Stimulated activated naive CD8-positive, alpha-beta T cell treated with anti-CD3 and anti-CD28 coated beads, Interleukin-15, Interleukin-2, amounts not matched to agents 100 U/mL and 50 U/mL, for 24 hours (primary cell): ENCODE data around the gene ITGAE.
"Not testable (repeated sequence)": the region's sequence is repeated elsewhere in the genome, so short reads cannot be mapped to it uniquely, and the experiment has no call there.

Experiments
- ATAC-seq: fragments of 150-1000 bp; cut with Tn5 transposase; one replicate; pipeline ENCODE4 v1.10.0; 2021
- DNase-seq: peaks from one replicate; pipeline ENCODE4 v3.0.0; 2021

The ITGAE gene

GRCh38 chr17:3729881-3730280 lies 71.1 kb downstream of the ITGAE start:
- no peak for ATAC-seq
- DNase-seq = no peak

- not testable (repeated sequence) for DNase-seq, ATAC-seq
Measured at GRCh38 chr17:3728099-3728498, 72.9 kb downstream of the ITGAE start.

GRCh38 chr17:3727041-3727440 lies 73.9 kb downstream of the ITGAE start:
- ATAC-seq = no peak
- DNase-seq = no peak

GRCh38 chr17:3724378-3725077 lies 76.5 kb downstream of the ITGAE start:
- ATAC-seq = no peak

DNA sequence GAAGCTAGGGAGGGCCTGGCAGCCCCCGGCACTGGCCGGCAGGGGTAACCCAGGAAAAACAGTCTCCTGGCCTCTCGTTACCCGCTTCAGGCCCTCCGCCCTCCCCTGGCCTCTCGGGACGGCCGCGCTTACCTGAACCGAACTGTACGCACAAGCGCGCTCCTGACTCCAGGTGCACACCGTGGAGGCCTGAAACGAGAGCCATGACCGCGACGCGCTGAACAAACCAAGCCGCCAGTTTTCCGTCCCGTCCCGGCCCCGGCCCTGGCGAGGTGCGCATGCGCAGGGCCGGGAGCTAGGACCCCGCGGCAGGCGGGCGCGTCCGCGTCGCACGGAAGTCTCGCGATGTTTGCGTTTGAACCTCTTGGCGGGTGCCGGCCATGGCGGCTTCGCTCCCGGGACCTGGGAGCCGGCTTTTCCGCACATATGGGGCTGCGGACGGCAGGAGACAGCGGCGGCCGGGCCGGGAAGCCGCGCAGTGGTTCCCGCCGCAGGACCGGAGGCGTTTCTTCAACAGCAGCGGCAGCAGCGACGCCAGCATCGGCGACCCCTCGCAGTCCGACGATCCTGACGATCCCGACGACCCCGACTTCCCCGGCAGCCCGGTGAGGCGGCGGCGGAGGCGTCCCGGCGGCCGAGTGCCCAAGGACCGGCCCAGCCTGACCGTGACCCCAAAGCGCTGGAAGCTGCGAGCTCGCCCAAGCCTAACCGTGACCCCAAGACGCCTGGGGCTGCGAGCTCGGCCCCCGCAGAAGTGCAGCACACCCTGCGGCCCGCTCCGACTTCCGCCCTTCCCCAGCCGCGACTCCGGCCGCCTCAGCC lies 77.2 kb downstream of the ITGAE start, which contains the start of gene HASPIN:
Gene HASPIN (plus strand): TSS at position 348 of the 822 bp plus-strand sequence. CDS start 33 bp downstream, at position 381.
- ATAC-seq (peak; percentile 90), DNase-seq (peak; percentile 96)

More at GRCh38 chr17:3724378-3725077, 76.5 kb downstream of the ITGAE start:
- no peak for DNase-seq

DNA sequence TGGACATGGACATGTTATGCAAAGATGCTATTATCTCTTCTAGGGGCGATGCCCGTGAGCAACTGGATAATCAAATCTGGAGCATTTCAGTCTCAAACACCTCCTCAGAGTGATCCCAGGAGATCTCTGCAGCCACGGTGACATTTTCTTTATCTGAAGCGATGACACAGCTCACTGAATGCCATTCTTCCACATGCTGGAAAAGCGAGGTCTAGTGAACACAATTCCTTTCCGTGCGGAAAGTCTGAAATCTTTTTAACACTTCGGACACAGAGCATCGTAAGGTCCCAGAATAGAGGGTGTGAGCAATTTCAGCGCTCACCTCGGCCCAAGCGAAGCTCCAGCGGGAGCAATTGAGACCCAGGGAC lies 77.8 kb downstream of the ITGAE start:
- ATAC-seq (no peak), DNase-seq (no peak)

- ATAC-seq (no peak), DNase-seq (no peak)
Measured at GRCh38 chr17:3722716-3723115, 78.3 kb downstream of the ITGAE start.

DNA sequence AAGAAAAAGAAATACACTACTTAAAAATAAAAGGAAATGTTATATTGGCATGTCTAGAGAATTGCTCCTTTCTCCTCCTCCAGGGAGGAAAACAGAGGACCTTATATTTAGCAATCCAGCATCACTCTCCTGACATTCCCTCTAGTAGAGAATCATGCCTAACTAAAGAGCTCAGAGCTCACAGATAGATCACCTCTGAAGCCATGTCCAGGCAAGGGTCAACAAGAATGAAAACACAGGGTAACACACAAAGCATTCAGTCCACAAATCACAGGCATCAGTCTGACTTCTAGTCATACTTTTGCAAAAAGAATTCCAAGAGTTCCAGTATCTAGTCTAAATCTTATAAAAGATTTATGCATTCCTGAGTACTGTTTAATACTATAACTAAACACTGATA lies 81.7 kb downstream of the ITGAE start:
- ATAC-seq (no peak), DNase-seq (no peak)

DNA sequence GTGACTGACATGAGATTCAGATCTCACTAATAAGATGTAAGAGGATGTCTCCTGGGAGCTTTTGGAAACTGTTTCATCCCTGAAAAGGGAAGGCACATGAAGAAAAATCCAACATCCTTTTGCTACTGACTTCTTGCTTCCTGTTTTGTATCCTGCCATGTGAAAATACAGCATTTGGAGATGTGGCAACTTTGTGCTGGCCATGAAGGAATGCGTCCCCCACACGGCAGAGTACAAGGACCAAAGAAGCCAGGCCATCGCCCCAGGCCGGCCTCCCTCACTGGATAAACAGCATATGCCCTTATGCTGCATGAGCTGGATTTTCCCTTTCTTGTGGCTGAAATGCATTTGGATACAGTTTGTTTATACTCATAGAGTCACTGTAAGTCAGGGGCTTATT lies 82.8 kb downstream of the ITGAE start:
- no peak for ATAC-seq
- no peak for DNase-seq

- ATAC-seq (no peak), DNase-seq (no peak)
Measured at GRCh38 chr17:3715296-3715695, 85.7 kb downstream of the ITGAE start.

DNA sequence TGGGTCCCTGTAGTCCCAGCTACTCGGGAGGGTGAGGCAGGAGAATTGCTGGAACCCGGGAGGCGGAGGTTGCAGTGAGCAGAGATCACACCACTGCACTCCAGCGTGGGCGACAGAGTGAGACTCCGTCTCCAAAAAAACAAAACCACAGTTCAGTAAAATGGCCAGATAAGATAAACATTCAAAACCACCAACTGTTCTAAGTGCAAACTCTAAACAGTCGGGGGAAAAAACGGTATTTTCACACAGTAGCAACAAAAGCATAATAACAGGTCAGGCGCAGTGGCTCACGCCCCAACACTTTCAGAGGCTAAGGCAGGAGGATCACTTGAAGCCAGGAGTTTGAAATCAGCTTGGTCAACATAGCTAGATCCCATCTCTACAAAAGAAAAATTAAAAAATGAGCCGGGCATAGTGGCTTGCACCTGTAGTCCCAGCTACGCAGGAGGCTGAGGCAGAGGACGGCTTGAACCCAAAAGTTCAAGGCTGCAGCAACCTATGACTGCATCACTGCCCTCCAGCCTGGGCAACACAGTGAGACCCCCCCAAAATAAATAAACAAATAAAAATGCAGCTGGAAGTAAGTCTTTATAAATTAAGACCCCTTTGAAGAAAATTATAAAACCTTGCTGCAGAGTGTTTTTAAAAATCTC lies 88.1 kb downstream of the ITGAE start:
- ATAC-seq (no peak), DNase-seq (no peak)

- DNase-seq = peak; percentile 69
- peak; percentile 100 for ATAC-seq
Measured at GRCh38 chr17:3710951-3711383, 90.0 kb downstream of the ITGAE start.

DNA sequence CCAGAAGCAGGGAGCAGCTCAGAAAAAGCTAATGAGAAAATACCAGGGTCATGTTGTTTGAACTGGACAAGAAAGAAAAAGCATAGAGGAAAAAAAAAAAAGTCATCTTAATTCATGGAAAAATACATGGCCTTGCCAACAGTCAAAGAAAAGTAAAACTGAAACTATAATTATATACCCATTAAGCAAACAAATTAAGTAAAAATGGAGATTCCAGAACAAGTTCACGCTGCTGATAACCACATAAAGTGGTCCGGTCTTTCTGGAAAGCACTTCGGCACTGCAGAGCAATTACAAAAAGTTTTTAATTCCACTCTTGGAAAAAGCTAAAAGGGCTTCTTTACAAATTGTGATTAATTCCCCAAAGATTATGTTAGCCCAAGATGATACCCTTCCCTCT lies 92.6 kb downstream of the ITGAE start:
- ATAC-seq = no peak
- no peak for DNase-seq

DNA sequence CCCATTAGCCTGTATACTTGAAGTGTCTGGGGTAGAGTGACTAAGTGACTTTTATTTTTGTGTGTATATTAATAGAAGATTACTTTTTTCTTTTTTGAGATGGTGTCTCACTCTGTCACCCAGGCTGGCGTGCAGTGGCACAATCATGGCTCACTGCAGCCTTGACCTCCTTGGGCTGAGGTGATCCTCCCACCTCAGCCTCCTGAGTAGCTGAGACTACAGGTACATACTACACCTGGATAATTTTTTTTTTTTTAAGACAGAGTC lies 95.3 kb downstream of the ITGAE start:
- not testable (repeated sequence) for DNase-seq, ATAC-seq

DNA sequence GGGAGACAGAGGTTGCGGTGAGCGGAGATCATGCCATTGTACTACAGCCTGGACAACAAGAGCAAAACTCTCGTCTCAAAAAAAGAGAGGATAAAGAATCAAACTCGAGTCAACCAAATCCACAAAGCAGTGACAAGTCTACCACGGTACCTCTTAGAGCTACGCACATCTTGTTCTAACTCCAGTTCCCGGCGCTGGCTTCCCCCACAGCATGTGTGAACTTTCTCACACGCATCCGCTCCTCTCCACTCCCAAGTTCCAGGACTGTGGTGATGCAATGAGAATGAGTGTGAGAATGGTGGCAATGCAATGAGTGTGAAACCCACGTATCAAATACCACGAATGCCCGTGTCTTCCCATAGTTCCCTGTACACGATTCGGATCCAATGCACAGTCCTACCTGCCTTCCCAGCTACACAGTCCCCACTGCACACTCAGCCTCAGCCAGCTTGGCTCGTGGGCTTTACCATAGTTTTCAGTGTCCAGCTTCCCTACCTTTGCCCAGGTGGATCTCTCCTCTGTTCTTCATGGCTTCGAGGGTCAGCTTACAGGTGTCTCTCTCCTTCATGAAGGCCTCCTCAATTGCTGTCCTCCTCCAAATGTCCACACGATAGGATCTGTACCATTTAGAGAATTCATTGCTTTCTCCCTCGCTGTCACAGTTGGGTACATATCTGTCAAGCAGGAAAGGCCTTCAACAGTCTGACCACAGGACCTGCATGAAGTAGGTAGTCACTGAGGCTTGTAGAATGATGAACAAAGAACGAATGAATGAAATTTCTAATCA lies 95.9 kb downstream of the ITGAE start:
- DNase-seq = no peak
- no peak for ATAC-seq

DNA sequence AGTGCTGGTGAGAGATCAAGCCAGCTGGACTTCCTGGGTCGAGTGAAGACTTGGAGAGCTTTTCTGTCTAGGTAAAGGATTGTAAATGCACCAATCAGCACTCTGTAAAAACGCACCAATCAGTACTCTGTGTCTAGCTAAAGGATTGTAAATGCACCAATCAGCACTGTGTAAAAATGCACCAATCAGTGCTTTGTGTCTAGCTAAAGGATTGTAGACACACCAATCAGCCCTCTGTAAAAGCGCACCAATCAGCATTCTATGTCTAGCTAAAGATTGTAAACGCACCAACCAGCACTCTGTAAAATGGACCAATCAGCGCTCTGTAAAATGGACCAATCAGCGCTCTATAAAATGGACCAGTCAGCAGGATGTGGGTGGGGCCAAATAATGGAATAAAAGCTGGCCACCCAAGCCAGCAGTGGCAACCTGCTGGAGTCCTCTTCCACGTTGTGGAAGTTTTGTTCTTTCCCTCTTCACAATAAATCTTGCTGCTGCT lies 98.9 kb downstream of the ITGAE start:
- not testable (repeated sequence) for DNase-seq, ATAC-seq

- ATAC-seq (no peak), DNase-seq (no peak)
Measured at GRCh38 chr17:3699951-3700350, 101.0 kb downstream of the ITGAE start.

- ATAC-seq = no peak
Measured at GRCh38 chr17:3698139-3698538, 102.8 kb downstream of the ITGAE start.

GRCh38 chr17:3697103-3697476 lies 103.9 kb downstream of the ITGAE start:
- no peak for ATAC-seq

More at GRCh38 chr17:3698139-3698538, 102.8 kb downstream of the ITGAE start:
- no peak for DNase-seq

GRCh38 chr17:3695723-3696411 lies 105.1 kb downstream of the ITGAE start, which contains the start of gene P2RX5:
Gene P2RX5, minus strand, starts transcription at chr17:3696155. Its CDS starts 150 bp downstream, at chr17:3696005.
- ATAC-seq (peak; percentile 29), DNase-seq (peak; percentile 59)

More at GRCh38 chr17:3697103-3697476, 103.9 kb downstream of the ITGAE start:
- no peak for DNase-seq

- ATAC-seq (no peak), DNase-seq (no peak)
Measured at GRCh38 chr17:3695129-3695722, 105.8 kb downstream of the ITGAE start.
